Fibroblast of lung (primary cell): ENCODE data around the gene ZACN. TPM values are rescaled to one million over a fixed set of nuclear protein-coding genes. Genes with fewer than 3 reads are reported as not detected.

ENCODE experiments used
- DNase-seq, 2 donors: peaks; one replicate each; pipeline versions ENCODE4 v3.0.0 to v3.0.0-alpha.2; 2010; ENCODE audit warnings: low read depth in 2 of 2
- H2AFZ ChIP-seq: 2 replicates; pipeline ENCODE4 v1.5.1; 2012; ENCODE audit warnings: low read length, control low read depth, inconsistent platforms
- H3K27ac ChIP-seq: 2 replicates; pipeline ENCODE4 v1.5.1; 2011; ENCODE audit warnings: low read length, control low read depth; ENCODE audit not compliant: insufficient read depth
- H3K27me3 ChIP-seq: 2 replicates; pipeline ENCODE4 v1.5.1; 2011; ENCODE audit warnings: mild to moderate bottlenecking, low read length; ENCODE audit not compliant: control insufficient read depth, insufficient read depth
- H3K36me3 ChIP-seq: 2 replicates; pipeline ENCODE4 v1.5.1; 2011; ENCODE audit warnings: low read length; ENCODE audit not compliant: control insufficient read depth, insufficient read depth
- H3K4me1 ChIP-seq: 2 replicates; pipeline ENCODE4 v1.5.1; 2011; ENCODE audit warnings: low read length; ENCODE audit not compliant: control insufficient read depth, insufficient read depth; ENCODE audit errors: extremely low read depth
- H3K4me2 ChIP-seq: 2 replicates; pipeline ENCODE4 v1.5.1; 2011; ENCODE audit warnings: low read length, control low read depth; ENCODE audit not compliant: insufficient read depth; ENCODE audit errors: extremely low read depth
- H3K4me3 ChIP-seq, 4 experiments: fragments of 200-600 bp in 1 of 4; sonication (generic) in 1 of 4; replicated peaks in 1 of 4; 2 replicates each; pipeline ENCODE4 v1.5.1; 2011 to 2016; ENCODE audit warnings: low read length in 4 of 4, low read depth in 3 of 4, mild to moderate bottlenecking in 3 of 4, control low read depth in 2 of 4, inconsistent platforms in 1 of 4, mixed read lengths in 1 of 4; ENCODE audit not compliant: insufficient read depth in 1 of 4; ENCODE audit errors: control extremely low read depth in 1 of 4
- H3K79me2 ChIP-seq: 2 replicates; pipeline ENCODE4 v1.5.1; 2012; ENCODE audit warnings: mild to moderate bottlenecking, low read length, inconsistent platforms; ENCODE audit not compliant: control insufficient read depth, insufficient read depth
- H3K9ac ChIP-seq: 2 replicates; pipeline ENCODE4 v1.5.1; 2011; ENCODE audit warnings: mild to moderate bottlenecking, low read length, control low read depth; ENCODE audit not compliant: insufficient read depth
- H3K9me3 ChIP-seq: 2 replicates; pipeline ENCODE4 v1.5.1; 2012; ENCODE audit warnings: low read depth, low read length; ENCODE audit not compliant: control insufficient read depth, insufficient read depth
- H4K20me1 ChIP-seq: 2 replicates; pipeline ENCODE4 v1.5.1; 2011; ENCODE audit warnings: low read length; ENCODE audit not compliant: control insufficient read depth, insufficient read depth; ENCODE audit errors: extremely low read depth
- CTCF ChIP-seq, 2 donors: IDR thresholded peaks in 1 of 2; conservative IDR thresholded peaks in 1 of 2; 1 replicate in 1 of 2; 2 replicates in 1 of 2; pipeline ENCODE4 v1.5.1; 2011 to 2012; ENCODE audit warnings: low read length in 2 of 2, control low read depth in 1 of 2, inconsistent platforms in 1 of 2, low read depth in 1 of 2, mild to moderate bottlenecking in 1 of 2
- EZH2 ChIP-seq: IDR thresholded peaks from 2 replicates; pipeline ENCODE4 v1.5.1; 2012; ENCODE audit warnings: low read length, control low read depth, mild to moderate bottlenecking; ENCODE audit errors: missing control alignments
- polyA plus RNA-seq, 2 donors: library from polyadenylated mRNA; depleted of rRNA in 1 of 2; stranded (reverse) in 1 of 2; unstranded in 1 of 2; fragments of >200 nt; gene quantifications; 2 replicates each; pipeline ENCODE4 v1.2.1, GENCODE V29; 2011 to 2012; ENCODE audit warnings: missing spikeins in 1 of 2
- total RNA-seq: library from RNA; depleted of rRNA; stranded (reverse); fragments of >200 nt; gene quantifications from 2 replicates; pipeline ENCODE4 v1.2.1, GENCODE V29; 2014

The ZACN gene
- total and polyA plus RNA-seq, 2 donors (not counting 1 experiment from before 2014, with no cell fraction given), result not detected

GRCh38 chr17:76083536-76084182 is 4.7 kb downstream of the ZACN start:
- Histone ChIP-seq H3K4me1 (no peaks in the 10 kb centered on the region), H4K20me1 (no peaks in the 10 kb centered on the region), H3K9me3 (no peaks in the 10 kb centered on the region), H3K27ac (no peak overlapping the region), H3K79me2 (no peaks in the 10 kb centered on the region), H3K27me3 (peaks cover 17% of the 10 kb centered on the region), H3K36me3 (peaks cover 30% of the 10 kb centered on the region), H3K4me3 (no peak overlapping the region), H3K9ac (no peak overlapping the region), H2AFZ (no peak overlapping the region), H3K4me2 (no peak overlapping the region)
- no peak for TF ChIP-seq EZH2
- TF ChIP-seq CTCF (conservative IDR thresholded peaks at IDR 0.05 in 1 of 2, IDR thresholded peaks at IDR 0.05 in 1 of 2; ENCODE audit: low read depth in 1 of 2, low read length in 2 of 2), result no peak
- DNase-seq, result no peak

DNA sequence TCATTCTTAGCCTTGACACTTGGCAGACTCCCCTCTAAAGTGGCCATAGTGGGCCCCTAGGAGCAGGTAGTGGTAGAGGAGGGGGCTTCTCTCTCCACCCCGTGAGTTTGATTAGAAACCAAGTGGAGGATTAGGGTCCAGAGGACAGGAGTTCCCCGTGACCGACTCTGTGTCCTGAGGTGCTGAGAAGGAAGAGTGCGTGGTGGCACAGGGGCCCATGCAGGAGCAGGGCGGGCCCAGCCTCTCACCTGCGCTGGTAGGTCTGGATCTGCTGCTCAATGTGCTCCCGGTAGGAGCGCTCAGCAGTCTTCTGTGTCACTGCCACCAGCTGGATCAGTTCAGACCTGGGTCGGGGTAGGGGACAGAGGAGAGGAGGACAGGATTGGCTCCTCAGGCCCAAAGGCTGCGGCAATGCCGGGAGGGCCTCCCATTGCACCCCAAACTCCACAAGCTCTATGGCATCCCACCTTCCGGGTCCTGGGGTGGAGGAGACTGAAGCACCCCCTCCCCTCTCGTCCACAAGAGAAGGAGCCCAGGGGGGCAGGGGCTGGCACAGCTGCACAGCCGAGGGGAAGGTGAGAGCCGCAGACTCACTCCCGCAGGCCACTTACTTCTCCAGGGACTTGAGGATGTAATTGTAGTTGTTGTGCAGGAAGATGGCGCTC is 6.2 kb downstream of the ZACN start:
- Histone ChIP-seq H3K9ac (no peak overlapping the region), H3K4me2 (no peak overlapping the region), H3K79me2 (no peaks in the 10 kb centered on the region), H3K9me3 (no peaks in the 10 kb centered on the region), H4K20me1 (no peaks in the 10 kb centered on the region), H3K4me3 (no peak overlapping the region), H3K36me3 (peaks cover 30% of the 10 kb centered on the region), H3K4me1 (no peaks in the 10 kb centered on the region), H3K27ac (no peak overlapping the region), H2AFZ (no peak overlapping the region), H3K27me3 (peaks cover 3% of the 10 kb centered on the region)
- DNase-seq, result no peak
- no peak for TF ChIP-seq EZH2
- no peak for TF ChIP-seq CTCF (conservative IDR thresholded peaks at IDR 0.05 in 1 of 2, IDR thresholded peaks at IDR 0.05 in 1 of 2; ENCODE audit: low read depth in 1 of 2, low read length in 2 of 2)

- DNase-seq, result no peak
- Histone ChIP-seq H3K4me2 (no peak overlapping the region), H3K27me3 (no peaks in the 10 kb centered on the region), H3K36me3 (peaks cover 30% of the 10 kb centered on the region), H3K9ac (no peak overlapping the region), H3K27ac (no peak overlapping the region), H3K4me3 (no peak overlapping the region), H2AFZ (no peak overlapping the region), H3K79me2 (no peaks in the 10 kb centered on the region), H3K9me3 (no peaks in the 10 kb centered on the region), H4K20me1 (no peaks in the 10 kb centered on the region), H3K4me1 (no peaks in the 10 kb centered on the region)
- TF ChIP-seq EZH2 (no peak), CTCF (conservative IDR thresholded peaks at IDR 0.05 in 1 of 2, IDR thresholded peaks at IDR 0.05 in 1 of 2; ENCODE audit: low read depth in 1 of 2, low read length in 2 of 2) (no peak)
Measured at GRCh38 chr17:76085731-76086366, 6.9 kb downstream of the ZACN start.
